ENCODE measurements around the gene SEMA3A.
"Not testable (repeated sequence)": the region's sequence is repeated elsewhere in the genome, so short reads cannot be mapped to it uniquely, and the experiment has no call there.

The SEMA3A gene

DNA sequence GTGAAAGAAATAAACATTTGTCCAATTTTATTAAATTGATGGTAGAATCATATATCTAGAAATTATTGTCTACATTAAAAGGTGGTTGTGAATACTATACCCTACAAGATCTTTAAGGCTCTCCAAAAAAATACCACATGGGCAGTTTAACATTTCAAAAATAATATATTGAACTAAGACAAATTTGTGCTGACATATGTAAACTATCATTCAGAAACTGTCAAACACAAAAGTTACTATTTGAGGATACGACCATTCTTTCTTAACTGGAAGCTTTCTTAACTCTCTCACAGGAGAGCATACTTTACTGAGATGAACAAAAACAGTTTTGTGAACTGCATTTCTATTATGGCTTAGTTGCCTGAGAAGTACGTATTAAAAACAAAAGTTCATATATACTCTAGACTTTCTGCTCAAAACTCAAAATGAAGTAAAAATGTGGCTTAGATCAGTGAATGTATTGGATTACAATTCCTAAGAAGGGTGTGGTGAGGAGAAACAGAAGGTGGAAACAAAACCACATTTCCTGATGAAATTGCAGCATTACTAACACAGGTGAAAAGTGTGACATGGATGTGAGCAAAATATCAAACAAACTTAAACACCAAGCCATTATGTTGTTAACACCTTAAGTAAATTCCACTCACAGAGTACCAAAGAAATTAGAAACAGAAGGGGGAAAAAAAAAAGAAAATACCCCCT lies 138.5 kb downstream of the SEMA3A start:
- Histone ChIP-seq H4K20me1 (ENCODE audit: low read depth, low read length) (no peaks in the 10 kb centered on the region), H3F3A (ENCODE audit: insufficient read depth) (no peaks in the 10 kb centered on the region), H2AFZ (ENCODE audit: low read depth, low read length, severe bottlenecking) (no peak overlapping the region), H3K9me3 (ENCODE audit: insufficient read depth, low read length) (no peaks in the 10 kb centered on the region), H3K4me3 (ENCODE audit: insufficient read depth, low read length, poor library complexity, severe bottlenecking) (no peak overlapping the region), H3K36me3 (ENCODE audit: low read length) (no peaks in the 10 kb centered on the region), H3K27ac (ENCODE audit: low read depth, low read length) (no peak overlapping the region), H3K9ac (ENCODE audit: low read length) (no peak overlapping the region), H3K27me3 (ENCODE audit: low read length) (peaks cover 3% of the 10 kb centered on the region; the same call in 1 of the 2 replicates), H3K9me2 (replicated peaks; ENCODE audit: insufficient read depth, low read length) (no peaks in the 10 kb centered on the region; the same call in 1 of the 2 replicates), H3K79me2 (ENCODE audit: insufficient read depth, low read length) (no peaks in the 10 kb centered on the region), H3K4me2 (ENCODE audit: low read depth, low read length, poor library complexity, severe bottlenecking) (no peak overlapping the region)
- TF ChIP-seq, protein P1, sequence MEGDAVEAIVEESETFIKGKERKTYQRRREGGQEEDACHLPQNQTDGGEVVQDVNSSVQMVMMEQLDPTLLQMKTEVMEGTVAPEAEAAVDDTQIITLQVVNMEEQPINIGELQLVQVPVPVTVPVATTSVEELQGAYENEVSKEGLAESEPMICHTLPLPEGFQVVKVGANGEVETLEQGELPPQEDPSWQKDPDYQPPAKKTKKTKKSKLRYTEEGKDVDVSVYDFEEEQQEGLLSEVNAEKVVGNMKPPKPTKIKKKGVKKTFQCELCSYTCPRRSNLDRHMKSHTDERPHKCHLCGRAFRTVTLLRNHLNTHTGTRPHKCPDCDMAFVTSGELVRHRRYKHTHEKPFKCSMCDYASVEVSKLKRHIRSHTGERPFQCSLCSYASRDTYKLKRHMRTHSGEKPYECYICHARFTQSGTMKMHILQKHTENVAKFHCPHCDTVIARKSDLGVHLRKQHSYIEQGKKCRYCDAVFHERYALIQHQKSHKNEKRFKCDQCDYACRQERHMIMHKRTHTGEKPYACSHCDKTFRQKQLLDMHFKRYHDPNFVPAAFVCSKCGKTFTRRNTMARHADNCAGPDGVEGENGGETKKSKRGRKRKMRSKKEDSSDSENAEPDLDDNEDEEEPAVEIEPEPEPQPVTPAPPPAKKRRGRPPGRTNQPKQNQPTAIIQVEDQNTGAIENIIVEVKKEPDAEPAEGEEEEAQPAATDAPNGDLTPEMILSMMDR (IDR thresholded peaks at IDR 0.05; ENCODE audit: insufficient read depth, low read length, poor library complexity, severe bottlenecking), result no peak
- TF ChIP-seq EZH2phosphoT487 (conservative IDR thresholded peaks at IDR 0.05; ENCODE audit: low read length), result no peak

DNA sequence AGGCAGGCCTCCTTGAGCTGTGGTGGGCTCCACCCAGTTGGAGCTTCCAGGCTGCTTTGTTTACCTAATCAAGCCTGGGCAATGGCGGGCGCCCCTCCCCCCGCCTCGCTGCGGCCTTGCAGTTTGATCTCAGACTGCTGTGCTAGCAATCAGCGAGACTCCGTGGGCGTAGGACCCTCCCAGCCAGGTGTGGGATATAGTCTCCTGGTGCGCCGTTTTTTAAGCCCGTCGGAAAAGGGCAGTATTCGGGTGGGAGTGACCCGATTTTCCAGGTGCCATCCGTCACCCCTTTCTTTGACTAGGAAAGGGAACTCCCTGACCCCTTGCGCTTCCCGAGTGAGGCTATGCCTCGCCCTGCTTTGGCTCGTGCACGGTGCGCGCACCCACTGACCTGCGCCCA lies 139.4 kb downstream of the SEMA3A start:
- not testable (repeated sequence) for H3K9me2 ChIP-seq (replicated peaks; ENCODE audit: insufficient read depth, low read length); H3K36me3 ChIP-seq (ENCODE audit: low read length); H3K4me3 ChIP-seq (ENCODE audit: insufficient read depth, low read length, poor library complexity, severe bottlenecking); H3K9ac ChIP-seq (ENCODE audit: low read length); H3K79me2 ChIP-seq (ENCODE audit: insufficient read depth, low read length); H2AFZ ChIP-seq (ENCODE audit: low read depth, low read length, severe bottlenecking); H3K27me3 ChIP-seq (ENCODE audit: low read length); H3K4me2 ChIP-seq (ENCODE audit: low read depth, low read length, poor library complexity, severe bottlenecking); H3K9me3 ChIP-seq (ENCODE audit: insufficient read depth, low read length); H4K20me1 ChIP-seq (ENCODE audit: low read depth, low read length); H3F3A ChIP-seq (ENCODE audit: insufficient read depth); H3K27ac ChIP-seq (ENCODE audit: low read depth, low read length)

DNA sequence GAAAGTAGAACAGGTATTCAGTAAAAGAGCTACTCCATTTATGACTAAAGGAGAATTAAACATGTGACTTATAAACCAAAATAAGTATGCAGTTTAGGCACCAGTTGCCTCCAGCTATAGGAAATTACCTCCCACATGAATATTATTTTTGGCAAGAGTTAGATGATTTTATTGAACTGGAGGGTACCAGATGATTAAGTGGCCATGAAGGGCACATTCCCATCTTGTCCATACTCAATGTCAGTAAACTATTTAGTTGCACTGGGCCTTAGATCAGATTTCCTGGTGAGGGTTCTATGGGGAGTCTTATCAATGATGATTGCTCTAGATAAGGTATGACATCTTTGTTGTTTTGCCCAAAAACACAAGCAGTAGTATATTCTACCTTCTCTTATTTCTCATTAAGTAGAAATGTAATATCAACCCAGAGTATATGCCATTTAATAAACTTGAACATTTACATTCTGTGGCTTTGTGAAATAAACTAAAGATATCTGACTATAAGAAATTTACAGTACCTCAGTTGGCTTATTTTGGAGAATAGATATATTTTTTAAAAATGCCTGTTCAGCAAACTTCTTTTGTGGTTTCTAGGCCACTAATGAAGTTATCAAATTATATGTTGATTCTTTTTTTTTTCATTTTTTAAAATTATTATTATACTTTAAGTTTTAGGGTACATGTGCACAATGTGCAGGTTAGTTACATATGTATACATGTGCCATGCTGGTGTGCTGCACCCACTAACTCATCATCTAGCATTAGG lies 145.3 kb downstream of the SEMA3A start:
- Histone ChIP-seq H3K9me3 (ENCODE audit: insufficient read depth, low read length) (no peaks in the 10 kb centered on the region), H3K4me2 (ENCODE audit: low read depth, low read length, poor library complexity, severe bottlenecking) (no peak overlapping the region), H3K27ac (ENCODE audit: low read depth, low read length) (no peak overlapping the region), H3F3A (ENCODE audit: insufficient read depth) (no peaks in the 10 kb centered on the region), H3K79me2 (ENCODE audit: insufficient read depth, low read length) (no peaks in the 10 kb centered on the region), H3K4me3 (ENCODE audit: insufficient read depth, low read length, poor library complexity, severe bottlenecking) (no peak overlapping the region), H3K9ac (ENCODE audit: low read length) (no peak overlapping the region), H3K27me3 (ENCODE audit: low read length) (no peaks in the 10 kb centered on the region), H3K9me2 (replicated peaks; ENCODE audit: insufficient read depth, low read length) (no peaks in the 10 kb centered on the region), H2AFZ (ENCODE audit: low read depth, low read length, severe bottlenecking) (no peak overlapping the region), H4K20me1 (ENCODE audit: low read depth, low read length) (no peaks in the 10 kb centered on the region), H3K36me3 (ENCODE audit: low read length) (no peaks in the 10 kb centered on the region)
- TF ChIP-seq EZH2phosphoT487 (conservative IDR thresholded peaks at IDR 0.05; ENCODE audit: low read length), result no peak
- TF ChIP-seq, protein P1 (IDR thresholded peaks at IDR 0.05; ENCODE audit: insufficient read depth, low read length, poor library complexity, severe bottlenecking), result no peak

DNA sequence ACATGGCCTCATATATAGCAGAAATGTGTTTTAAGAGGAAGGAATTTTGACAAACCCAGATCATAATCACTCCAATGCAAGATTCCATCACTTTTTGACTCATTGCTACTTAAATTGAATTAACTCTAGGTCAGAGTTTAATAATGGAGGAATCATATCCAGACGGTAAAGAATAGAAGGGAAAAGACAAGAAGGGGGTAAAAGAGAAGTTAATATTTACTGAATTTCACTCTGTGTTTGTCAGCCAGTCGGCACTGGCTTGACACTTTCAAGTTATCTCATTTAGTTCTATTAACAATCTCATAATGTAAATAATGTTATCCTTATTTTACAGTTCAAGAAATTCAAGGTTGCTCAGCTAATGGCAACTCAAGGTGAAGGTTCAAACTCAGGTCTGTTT lies 147.5 kb downstream of the SEMA3A start:
- Histone ChIP-seq H3K9me2 (replicated peaks; ENCODE audit: insufficient read depth, low read length) (no peaks in the 10 kb centered on the region), H3F3A (ENCODE audit: insufficient read depth) (no peaks in the 10 kb centered on the region), H3K27me3 (ENCODE audit: low read length) (no peaks in the 10 kb centered on the region), H2AFZ (ENCODE audit: low read depth, low read length, severe bottlenecking) (no peak overlapping the region), H3K79me2 (ENCODE audit: insufficient read depth, low read length) (no peaks in the 10 kb centered on the region), H3K4me3 (ENCODE audit: insufficient read depth, low read length, poor library complexity, severe bottlenecking) (no peak overlapping the region), H4K20me1 (ENCODE audit: low read depth, low read length) (no peaks in the 10 kb centered on the region), H3K9me3 (ENCODE audit: insufficient read depth, low read length) (no peaks in the 10 kb centered on the region), H3K36me3 (ENCODE audit: low read length) (no peaks in the 10 kb centered on the region), H3K4me2 (ENCODE audit: low read depth, low read length, poor library complexity, severe bottlenecking) (no peak overlapping the region), H3K27ac (ENCODE audit: low read depth, low read length) (no peak overlapping the region), H3K9ac (ENCODE audit: low read length) (no peak overlapping the region)
- no peak for TF ChIP-seq EZH2phosphoT487 (conservative IDR thresholded peaks at IDR 0.05; ENCODE audit: low read length)
- TF ChIP-seq, protein P1 (IDR thresholded peaks at IDR 0.05; ENCODE audit: insufficient read depth, low read length, poor library complexity, severe bottlenecking), result no peak

All from SU-DHL-6 (cell line).